Measurements from ENCODE around the gene CRELD2.

The CRELD2 gene

DNA sequence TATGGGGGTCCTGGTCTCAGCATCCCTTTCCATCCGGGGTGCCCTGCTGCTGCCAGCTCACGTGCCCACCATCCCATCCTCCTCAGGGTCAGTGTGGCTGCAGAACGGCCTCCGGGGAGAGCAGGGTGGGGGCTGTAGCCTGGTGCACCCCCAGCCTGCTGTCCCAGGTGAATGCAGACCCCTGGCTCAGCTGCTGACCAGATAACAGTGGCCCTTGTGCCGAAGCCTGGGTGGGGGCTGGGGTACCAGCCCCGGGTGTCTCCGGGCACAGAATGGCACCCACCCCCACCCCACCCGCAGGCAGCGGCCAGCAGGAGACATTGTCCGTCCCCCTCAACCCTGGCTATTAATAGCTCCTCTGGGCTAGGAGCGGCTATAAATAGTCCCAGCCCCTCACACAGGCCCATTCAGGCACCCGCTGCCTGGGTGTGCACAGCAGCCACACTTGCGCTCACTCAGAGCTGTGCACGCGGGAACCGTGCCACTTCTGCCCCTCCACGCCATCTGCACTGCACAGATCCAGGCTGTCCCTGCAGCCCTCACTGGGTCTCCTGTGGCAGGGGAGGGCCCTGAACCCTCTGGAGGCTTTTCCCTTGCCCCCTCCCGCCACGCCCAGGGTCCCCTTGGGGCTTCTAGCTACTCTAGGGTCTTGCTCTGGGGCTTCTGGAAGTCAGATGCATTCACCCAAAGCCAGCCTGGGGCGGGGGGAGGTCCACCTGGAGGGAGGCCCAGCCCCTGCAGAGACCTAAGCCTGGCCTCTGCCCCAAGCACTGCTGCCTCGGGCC lies 18.7 kb downstream of the CRELD2 start:
- DNase-seq (ENCODE audit: low read depth): no peak
- H3K4me3 ChIP-seq (ENCODE audit: control insufficient read depth, low read depth, low read length): no peak overlapping the region
- TF ChIP-seq, protein P1, sequence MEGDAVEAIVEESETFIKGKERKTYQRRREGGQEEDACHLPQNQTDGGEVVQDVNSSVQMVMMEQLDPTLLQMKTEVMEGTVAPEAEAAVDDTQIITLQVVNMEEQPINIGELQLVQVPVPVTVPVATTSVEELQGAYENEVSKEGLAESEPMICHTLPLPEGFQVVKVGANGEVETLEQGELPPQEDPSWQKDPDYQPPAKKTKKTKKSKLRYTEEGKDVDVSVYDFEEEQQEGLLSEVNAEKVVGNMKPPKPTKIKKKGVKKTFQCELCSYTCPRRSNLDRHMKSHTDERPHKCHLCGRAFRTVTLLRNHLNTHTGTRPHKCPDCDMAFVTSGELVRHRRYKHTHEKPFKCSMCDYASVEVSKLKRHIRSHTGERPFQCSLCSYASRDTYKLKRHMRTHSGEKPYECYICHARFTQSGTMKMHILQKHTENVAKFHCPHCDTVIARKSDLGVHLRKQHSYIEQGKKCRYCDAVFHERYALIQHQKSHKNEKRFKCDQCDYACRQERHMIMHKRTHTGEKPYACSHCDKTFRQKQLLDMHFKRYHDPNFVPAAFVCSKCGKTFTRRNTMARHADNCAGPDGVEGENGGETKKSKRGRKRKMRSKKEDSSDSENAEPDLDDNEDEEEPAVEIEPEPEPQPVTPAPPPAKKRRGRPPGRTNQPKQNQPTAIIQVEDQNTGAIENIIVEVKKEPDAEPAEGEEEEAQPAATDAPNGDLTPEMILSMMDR (IDR thresholded peaks at IDR 0.05; ENCODE audit: control insufficient read depth, insufficient read depth, low read depth, low read length, missing control alignments): no peak

DNA sequence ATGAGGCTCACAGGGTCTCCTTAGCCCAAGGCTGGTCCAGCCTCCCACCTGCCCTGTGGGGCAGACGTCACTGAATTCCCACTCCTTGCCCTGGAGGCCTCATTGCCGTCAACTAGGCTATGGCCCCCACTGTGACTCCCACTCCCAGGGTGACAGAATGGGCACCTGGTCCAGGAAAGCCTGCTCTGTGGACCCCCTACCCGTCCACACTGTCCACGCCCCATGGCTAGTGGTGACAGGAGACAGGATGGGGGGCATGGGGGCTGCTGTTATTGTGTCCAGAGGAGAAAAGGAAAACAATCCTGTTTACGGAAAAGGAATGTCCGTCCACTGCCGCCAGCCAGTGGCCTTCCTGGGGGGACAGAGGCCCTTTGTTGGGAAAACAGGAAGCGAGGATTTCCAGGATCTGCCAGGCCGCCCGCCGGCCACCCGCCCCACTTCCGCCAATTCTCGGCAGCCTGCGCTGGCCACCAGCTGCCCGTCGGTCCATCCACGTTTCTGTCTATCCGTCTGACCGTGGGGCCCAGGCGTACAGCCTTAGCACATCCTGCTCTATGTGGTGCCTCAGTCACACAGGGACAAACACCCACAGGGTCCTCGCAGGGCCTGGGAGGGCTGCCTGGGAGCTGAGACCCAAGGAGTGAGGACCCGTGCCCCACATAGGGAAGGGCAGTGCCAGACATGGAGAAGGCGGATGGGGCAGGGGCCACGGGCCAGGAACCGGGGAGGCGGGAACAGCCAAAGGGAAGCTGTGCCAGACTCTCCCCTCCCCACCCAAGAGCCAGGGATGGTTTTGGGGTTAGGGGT lies 19.5 kb downstream of the CRELD2 start:
- no peak for DNase-seq (ENCODE audit: low read depth)
- no peak overlapping the region for H3K4me3 ChIP-seq (ENCODE audit: control insufficient read depth, low read depth, low read length)
- TF ChIP-seq, protein P1 (IDR thresholded peaks at IDR 0.05; ENCODE audit: control insufficient read depth, insufficient read depth, low read depth, low read length, missing control alignments): no peak

DNA sequence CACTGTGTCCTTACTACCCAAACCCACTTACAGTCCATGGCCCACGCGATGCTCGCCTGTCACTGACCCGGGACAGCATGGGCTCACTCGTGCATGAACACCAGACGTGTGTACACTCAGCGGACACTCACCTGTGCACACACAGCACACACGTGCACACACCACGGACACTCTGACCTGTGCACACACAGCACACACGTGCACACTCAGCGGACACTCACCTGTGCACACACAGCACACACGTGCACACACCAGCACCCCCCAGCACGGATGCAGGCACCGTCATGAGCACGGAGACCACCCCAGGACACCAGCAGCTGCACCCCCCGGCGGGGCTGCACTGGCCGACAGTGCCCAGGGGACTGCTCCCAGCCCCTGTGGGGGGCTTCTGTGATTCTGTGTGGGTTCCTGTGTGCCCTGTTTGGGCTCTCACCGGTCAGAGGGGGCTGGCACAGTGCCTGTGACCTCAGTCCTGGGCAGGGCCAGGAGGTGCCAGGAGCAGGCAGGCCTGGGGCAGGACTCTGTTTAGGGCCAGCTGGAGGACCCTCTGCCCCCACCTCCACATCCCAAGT lies 20.2 kb downstream of the CRELD2 start:
- H3K4me3 ChIP-seq (ENCODE audit: control insufficient read depth, low read depth, low read length): no peak overlapping the region
- TF ChIP-seq, protein P1 (IDR thresholded peaks at IDR 0.05; ENCODE audit: control insufficient read depth, insufficient read depth, low read depth, low read length, missing control alignments): no peak
- no peak for DNase-seq (ENCODE audit: low read depth)

DNA sequence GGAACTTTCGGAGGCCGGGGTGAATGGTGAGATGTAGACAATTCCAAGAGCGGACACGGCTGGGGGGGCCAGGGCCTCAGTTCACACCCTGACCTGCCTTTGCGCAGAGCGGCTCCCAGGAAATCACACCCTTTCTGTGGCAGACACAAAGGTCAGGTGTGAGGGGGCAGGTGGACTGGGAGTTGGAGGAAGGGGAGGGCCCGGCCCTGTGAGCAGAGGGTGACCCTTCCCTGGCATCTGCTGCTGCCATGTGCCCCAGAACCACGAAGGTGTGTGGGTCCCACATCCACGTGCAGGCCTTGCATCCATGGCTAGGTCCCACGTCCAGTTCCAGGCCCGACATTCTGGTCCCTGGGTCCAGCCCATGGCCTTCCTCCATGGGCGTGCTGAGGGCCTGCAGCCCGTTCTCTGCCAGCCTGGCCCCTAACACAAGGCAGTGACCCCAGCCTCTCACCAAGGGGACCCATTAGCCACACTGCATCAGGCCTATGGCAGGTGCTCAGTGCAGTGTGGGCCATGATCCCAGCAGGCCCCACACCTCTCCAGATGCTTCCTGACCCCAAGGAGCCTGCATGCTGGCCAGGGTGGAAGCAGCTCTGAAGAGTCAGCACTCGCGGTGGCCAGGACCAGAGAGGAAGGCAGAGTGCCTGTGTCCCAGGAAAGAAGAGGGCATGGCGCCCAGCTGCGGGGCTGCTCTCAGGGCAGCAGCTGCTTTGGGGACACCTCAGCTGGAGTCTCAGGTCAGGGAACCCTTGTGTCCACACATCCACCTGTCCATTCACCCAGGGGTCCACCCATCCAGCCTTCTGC lies 23.3 kb downstream of the CRELD2 start:
- H3K4me3 ChIP-seq (ENCODE audit: control insufficient read depth, low read depth, low read length): no peak overlapping the region
- no peak for DNase-seq (ENCODE audit: low read depth)

DNA sequence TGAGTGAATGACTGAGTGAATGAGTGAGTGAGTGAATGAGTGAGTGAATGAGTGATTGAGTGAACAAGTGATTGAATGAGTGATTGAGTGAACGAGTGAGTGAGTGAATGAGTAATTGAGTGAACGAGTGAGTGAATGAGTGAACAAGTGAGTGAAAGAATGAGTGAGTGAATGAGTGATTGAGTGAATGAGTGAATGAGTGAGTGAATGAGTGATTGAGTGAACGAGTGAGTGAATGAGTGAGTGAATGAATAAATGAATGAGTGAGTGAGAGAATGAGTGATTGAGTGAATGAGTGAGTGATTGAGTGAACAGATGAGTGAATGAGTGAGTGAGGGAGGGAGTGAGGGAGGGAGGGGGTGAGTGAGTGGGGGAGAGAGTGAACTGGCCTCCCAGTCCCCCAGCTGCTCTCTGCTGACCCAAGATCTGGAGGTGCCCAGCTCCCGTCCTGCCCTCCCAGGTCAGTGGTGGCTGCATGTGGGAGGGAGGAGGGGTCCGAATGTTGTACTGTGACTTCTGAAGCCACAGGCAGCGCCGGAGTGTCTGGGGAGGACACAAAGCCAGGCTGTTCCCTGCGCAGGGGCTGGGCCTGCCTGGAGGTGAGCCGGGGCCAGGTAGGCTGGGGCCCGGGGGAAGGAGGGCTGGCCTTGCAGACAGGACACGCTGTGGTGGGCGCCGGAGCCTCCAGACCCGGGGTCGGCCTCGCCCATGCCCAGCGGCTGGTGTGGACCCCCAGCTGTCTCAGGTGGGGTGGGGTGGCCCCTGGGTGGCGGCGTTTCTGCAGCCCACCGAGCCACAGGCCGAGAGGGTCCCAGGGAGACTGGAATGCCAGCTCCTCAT lies 24.4 kb downstream of the CRELD2 start:
- TF ChIP-seq, protein P1 (IDR thresholded peaks at IDR 0.05; ENCODE audit: control insufficient read depth, insufficient read depth, low read depth, low read length, missing control alignments): no peak
- no peak overlapping the region for H3K4me3 ChIP-seq (ENCODE audit: control insufficient read depth, low read depth, low read length)
- DNase-seq (ENCODE audit: low read depth): no peak

More for the DNA sequence above, 23.3 kb downstream of the CRELD2 start:
- TF ChIP-seq, protein P1 (IDR thresholded peaks at IDR 0.05; ENCODE audit: control insufficient read depth, insufficient read depth, low read depth, low read length, missing control alignments): no peak
